Activated naive CD4-positive, alpha-beta T cell treated with anti-CD3 and anti-CD28 coated beads, Interleukin-2, amount 50 U/mL, for 16 hours (primary cell): ENCODE data around the gene WNT2.
"Not testable (repeated sequence)": the region's sequence is repeated elsewhere in the genome, so short reads cannot be mapped to it uniquely, and the experiment has no call there.

Experiments used
- DNase-seq: peaks from one replicate; pipeline ENCODE4 v3.0.0-alpha.2; 2020

WNT2 gene

GRCh38 chr7:117300506-117300905, 22.4 kb downstream of the WNT2 start:
- not testable (repeated sequence) for DNase-seq

- no peak for DNase-seq
Observed at GRCh38 chr7:117297606-117298005, 25.3 kb downstream of the WNT2 start.

- no peak for DNase-seq
Observed at GRCh38 chr7:117296066-117296465, 26.8 kb downstream of the WNT2 start.

- DNase-seq, result no peak
Observed at GRCh38 chr7:117285826-117286225, 37.0 kb downstream of the WNT2 start.

GRCh38 chr7:117284692-117285091, 38.2 kb downstream of the WNT2 start:
- no peak for DNase-seq

GRCh38 chr7:117283779-117284178, 39.1 kb downstream of the WNT2 start:
- DNase-seq, result no peak

GRCh38 chr7:117283371-117283770, 39.5 kb downstream of the WNT2 start:
- DNase-seq, result no peak

- no peak for DNase-seq
Observed at GRCh38 chr7:117282239-117282812, 40.5 kb downstream of the WNT2 start.

GRCh38 chr7:117281562-117281961, 41.3 kb downstream of the WNT2 start:
- DNase-seq, result no peak

- DNase-seq, result no peak
Observed at GRCh38 chr7:117279931-117280557, 42.8 kb downstream of the WNT2 start.

GRCh38 chr7:117279203-117279602, 43.7 kb downstream of the WNT2 start:
- DNase-seq, result no peak

GRCh38 chr7:117278040-117278439, 44.8 kb downstream of the WNT2 start:
- DNase-seq, result no peak

GRCh38 chr7:117277576-117277975, 45.3 kb downstream of the WNT2 start:
- no peak for DNase-seq

- no peak for DNase-seq
Observed at GRCh38 chr7:117274951-117275350, 47.9 kb downstream of the WNT2 start.

- no peak for DNase-seq
Observed at GRCh38 chr7:117273814-117274225, 49.0 kb downstream of the WNT2 start.

GRCh38 chr7:117273325-117273724, 49.5 kb downstream of the WNT2 start:
- no peak for DNase-seq

- DNase-seq, result no peak
Observed at GRCh38 chr7:117272017-117272759, 50.7 kb downstream of the WNT2 start.

- no peak for DNase-seq
Observed at GRCh38 chr7:117271566-117271965, 51.3 kb downstream of the WNT2 start.

- DNase-seq, result no peak
Observed at GRCh38 chr7:117270371-117270770, 52.5 kb downstream of the WNT2 start.

GRCh38 chr7:117269886-117270285, 53.0 kb downstream of the WNT2 start:
- DNase-seq, result no peak

GRCh38 chr7:117269417-117269816, 53.4 kb downstream of the WNT2 start:
- no peak for DNase-seq

- DNase-seq, result no peak
Observed at GRCh38 chr7:117264716-117265115, 58.1 kb downstream of the WNT2 start.

- no peak for DNase-seq
Observed at GRCh38 chr7:117262546-117262945, 60.3 kb downstream of the WNT2 start.

GRCh38 chr7:117259615-117260014, 63.2 kb downstream of the WNT2 start:
- no peak for DNase-seq
